Fibroblast of gingiva (primary cell): ENCODE data around the gene DGKI.

Source experiments
- DNase-seq: peaks from one replicate; pipeline ENCODE4 v3.0.0-alpha.2; 2011; ENCODE audit warnings: low read depth

DGKI gene

DNA sequence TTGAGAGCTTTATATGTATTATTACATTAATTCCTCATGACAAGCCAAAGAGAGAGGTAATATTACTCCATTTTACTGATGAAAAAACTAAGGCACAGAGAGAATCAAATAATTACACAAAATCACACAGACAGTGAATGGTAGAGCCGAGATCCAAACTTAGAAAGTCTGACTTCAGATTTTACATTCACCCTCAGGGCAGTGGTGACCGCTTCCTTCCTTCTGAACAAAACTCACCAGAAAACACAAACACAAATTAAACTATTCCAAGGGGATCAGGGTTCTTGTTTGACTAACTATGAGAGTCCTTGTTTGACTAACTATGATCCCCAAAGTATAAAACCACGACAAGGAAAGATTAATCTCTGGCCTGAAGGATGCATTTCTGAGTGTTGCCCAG, 435.3 kb downstream of the DGKI start:
- DNase-seq: no peak

GRCh38 chr7:137408126-137408525, 438.6 kb downstream of the DGKI start:
- no peak for DNase-seq

DNA sequence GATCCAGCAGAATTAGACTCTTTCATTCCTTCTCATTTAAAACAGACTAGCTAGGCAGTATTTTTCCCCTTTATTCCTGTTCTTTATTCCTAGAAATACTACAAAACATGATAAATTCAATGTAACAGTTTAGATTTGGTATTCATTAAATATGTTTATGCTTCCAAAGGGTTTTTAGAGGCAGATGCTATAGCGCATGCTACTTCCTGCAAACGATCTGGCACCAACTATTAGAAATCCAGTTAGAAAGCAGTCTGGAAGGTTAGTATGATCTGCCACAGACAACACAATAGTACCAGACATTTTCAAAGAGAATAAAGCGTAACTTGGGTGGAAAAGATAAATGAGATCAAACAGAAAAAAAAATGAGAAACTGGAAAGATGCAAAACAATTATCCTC, 439.7 kb downstream of the DGKI start:
- DNase-seq: no peak

- no peak for DNase-seq
Observed at GRCh38 chr7:137404660-137405317, 442.0 kb downstream of the DGKI start.

- no peak for DNase-seq
Observed at GRCh38 chr7:137403353-137403695, 443.4 kb downstream of the DGKI start.

GRCh38 chr7:137402536-137403352, 444.0 kb downstream of the DGKI start:
- no peak for DNase-seq

DNA sequence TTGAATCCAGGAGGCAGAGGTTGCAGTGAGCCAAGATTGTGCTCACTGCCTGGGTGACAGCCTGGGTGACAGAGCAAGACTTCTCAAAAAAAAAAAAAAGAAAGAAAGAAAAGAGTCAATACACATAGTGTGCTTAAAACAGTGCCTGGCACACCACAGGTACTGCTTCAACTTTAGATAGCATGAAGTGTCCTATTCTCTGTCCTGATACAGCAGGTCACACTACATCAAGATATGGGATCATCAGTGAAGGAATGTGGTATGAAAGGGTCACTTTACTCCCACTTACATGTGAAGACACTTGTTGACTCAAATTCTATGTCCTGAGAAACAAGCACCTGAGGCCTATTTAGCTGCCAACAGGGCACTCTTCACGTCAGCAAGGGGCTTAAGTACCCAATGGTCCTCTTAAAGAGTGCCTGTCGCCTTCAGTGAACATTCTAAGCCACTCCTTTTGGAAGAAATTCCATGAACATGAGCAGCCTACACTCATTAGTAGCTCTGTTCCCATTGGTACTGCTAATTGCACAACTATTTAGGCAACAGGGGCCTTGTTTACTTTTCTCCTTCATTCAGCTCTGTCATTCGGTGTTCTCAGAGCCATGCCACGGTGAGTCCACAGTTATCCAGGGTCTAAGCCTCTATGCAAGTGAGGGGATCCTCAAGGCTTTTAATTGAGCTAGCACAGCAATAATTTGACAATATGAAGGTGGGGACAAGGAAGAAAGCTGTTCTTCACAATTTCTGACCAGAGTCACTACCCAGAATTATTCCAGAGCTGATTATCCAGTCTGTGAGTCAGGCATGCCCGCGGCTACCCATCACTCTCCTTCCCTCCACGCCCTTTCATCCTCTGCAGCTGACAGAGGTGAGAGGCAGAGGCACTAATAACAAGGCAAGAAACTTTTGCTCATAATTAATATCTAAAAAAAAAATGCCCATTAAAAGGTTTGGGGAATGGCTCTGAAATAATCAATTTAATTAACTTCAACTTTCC, 446.6 kb downstream of the DGKI start:
- peak; percentile 34 for DNase-seq

DNA sequence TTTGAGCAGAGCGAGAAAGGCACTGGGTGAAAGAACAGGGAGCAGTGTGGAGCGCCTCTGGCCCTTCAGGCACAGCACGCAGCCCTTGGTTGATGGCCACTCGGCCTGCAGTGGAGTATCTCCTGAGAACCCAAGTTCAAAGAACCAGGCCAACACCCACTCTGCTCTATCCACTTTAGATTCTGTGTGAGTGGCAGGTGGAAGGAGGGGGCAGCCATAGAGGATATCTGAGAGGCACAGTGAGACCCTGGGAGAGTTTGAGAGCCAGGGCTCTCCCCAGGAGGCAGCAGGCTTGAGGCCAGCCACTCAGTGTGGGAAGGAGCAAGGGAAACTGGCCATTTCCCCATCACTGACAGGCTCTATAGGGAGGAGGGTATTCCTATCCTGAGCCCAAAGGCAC, 450.7 kb downstream of the DGKI start:
- DNase-seq: no peak

- no peak for DNase-seq
Observed at GRCh38 chr7:137395420-137395819, 451.4 kb downstream of the DGKI start.

DNA sequence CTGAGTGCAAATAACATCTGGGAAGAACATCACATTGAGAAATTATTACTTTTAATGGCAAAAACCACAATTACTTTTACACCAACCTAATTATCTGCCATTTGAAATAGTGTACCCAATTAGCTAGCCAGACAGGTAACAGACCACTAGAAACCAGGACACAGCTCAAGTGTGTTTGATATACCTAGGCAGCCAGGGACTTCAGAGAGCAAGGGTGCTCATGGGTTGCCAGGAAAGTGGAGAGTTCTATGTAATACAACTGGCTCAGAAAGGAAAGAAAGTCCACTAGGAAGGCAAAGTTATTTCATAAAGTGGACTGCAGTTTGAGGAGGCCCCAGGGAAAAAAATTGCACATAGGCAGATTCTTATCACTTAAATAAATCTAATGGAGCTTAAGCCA, 453.2 kb downstream of the DGKI start:
- no peak for DNase-seq

DNA sequence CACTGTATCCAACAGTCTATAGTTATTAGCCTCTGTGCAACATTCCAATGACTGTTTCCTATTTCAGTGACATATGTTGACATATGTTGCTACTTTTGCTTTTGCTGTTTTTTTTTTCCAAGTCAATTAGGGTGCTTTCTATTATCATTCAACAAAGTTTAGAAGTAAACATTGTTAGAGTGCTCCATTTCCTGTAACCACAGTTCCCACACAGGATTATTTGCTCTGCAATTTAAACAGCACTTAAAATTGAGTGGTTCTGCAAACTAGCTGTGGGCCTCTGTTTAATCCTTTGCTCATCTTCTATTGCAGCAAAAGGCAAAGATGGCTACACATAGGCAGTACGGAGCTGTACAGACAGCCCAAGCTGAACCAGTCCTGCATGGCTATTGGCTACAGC, 456.7 kb downstream of the DGKI start:
- no peak for DNase-seq

GRCh38 chr7:137388916-137389315, 457.9 kb downstream of the DGKI start:
- no peak for DNase-seq

- no peak for DNase-seq
Observed at GRCh38 chr7:137386966-137387365, 459.8 kb downstream of the DGKI start.

GRCh38 chr7:137381045-137381444, 465.7 kb downstream of the DGKI start:
- no peak for DNase-seq

DNA sequence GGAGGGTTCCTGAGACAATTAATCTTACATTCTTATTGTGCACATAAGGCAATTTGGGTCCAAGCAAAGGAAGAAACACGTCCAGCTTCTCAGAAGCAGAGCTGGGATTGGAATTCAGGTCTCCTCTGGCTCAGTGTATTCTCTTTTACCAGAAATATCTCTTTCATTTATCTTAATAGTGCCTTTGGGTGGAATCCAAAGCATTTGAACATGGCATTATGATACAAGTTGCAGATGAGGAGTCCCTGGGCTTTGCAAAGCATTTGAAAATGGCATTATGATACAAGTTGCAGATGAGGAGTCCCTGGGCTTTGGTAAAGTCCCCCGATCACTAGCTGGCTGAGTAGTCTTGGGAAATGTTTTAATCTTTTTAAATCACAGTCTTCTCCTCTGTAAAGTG, 473.3 kb downstream of the DGKI start:
- no peak for DNase-seq

GRCh38 chr7:137371616-137372015, 475.2 kb downstream of the DGKI start:
- DNase-seq: no peak

DNA sequence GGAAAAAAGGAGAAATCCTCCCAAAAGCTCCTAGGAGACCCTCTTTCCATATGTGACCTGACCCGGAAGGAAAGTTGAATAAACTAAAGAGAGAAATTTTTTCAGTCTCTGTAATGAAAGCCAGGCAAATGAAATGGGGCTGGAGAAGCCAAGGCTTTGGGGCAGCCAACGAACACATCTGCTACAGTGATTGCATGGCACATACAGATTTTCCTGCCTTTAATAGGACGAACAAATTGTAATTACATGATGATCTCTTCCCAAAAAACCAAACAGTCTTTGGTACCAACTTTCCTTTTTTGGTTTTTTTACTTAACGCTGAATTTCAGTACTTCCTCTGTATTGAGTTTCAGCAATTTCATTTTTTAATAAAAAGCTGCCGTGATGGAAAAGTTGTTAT, 479.8 kb downstream of the DGKI start:
- no peak for DNase-seq

DNA sequence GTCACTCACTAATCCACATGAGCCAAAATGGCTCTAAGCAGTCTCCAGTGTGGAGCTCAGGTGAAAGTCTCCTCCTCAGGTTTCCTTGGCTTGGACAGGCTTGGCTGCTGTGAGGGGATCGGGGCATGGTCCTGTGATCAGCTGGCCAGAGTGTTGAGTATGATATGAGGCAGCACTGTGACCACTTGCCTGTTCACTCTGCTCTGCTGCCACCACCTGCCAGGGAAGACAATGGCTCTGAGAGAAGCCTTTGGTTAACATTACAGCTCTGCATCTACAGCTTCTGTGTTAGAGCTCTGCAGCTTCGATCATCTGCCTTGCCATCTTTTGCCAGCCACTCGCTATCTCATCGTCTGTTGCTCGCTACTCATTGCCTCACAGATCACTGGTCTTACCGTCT, 483.1 kb downstream of the DGKI start:
- DNase-seq: no peak

DNA sequence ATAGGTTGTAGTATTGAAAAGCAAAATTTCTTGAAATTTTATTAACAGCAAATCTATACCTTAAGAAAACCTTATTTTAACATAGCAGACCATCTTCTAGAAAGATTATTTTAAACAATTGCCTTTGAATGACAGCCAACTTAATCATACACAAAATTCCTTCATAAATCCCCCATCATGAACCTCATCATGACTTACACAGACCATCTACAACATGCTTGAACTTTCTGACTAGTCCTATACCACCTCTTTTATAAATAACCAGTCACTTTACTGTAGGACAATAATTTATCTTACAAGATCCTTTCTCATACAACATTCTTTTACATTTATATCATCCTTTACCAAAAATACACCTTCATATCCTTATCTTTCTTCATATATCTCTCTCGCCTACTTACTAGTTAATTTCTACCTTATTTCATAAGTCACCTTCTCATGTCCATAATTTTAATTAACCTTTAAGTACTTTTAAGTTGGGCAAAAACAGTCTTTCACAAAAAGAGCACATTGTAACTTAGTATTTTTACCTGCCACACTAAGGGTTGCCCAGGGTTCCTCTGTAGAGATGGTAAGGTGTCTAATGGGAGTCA, 486.6 kb downstream of the DGKI start:
- no peak for DNase-seq

- no peak for DNase-seq
Observed at GRCh38 chr7:137354961-137355360, 491.8 kb downstream of the DGKI start.

DNA sequence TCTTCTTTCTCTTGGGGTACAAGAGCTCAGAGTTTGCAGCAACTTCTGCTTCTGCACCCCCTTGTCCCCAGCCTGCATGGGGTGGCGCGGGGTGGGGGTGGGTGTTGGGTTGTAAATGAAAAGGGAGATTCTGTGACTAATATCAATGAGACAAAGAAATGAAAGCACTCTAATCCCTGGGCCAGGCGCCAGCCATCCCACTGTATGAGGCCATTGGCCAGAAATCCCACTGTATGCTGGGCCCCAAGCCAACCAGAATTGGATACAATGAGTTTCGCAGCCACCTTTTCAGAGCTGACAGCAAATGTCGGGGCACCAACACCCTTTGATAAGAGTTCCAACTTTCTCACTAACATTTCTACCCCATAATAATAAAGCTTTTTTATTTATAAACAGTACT, 492.4 kb downstream of the DGKI start:
- DNase-seq: no peak

- DNase-seq: no peak
Observed at GRCh38 chr7:137351941-137352340, 494.8 kb downstream of the DGKI start.
